Activated CD4-positive, alpha-beta T cell treated with anti-CD3 and anti-CD28 coated beads for 1 hour (primary cell): ENCODE data around the gene TMEM52B.
"Not testable (repeated sequence)": the region's sequence is repeated elsewhere in the genome, so short reads cannot be mapped to it uniquely, and the experiment has no call there.

Experiments
- DNase-seq: peaks from one replicate; pipeline ENCODE4 v3.0.0-alpha.2; 2020

Gene TMEM52B

DNA sequence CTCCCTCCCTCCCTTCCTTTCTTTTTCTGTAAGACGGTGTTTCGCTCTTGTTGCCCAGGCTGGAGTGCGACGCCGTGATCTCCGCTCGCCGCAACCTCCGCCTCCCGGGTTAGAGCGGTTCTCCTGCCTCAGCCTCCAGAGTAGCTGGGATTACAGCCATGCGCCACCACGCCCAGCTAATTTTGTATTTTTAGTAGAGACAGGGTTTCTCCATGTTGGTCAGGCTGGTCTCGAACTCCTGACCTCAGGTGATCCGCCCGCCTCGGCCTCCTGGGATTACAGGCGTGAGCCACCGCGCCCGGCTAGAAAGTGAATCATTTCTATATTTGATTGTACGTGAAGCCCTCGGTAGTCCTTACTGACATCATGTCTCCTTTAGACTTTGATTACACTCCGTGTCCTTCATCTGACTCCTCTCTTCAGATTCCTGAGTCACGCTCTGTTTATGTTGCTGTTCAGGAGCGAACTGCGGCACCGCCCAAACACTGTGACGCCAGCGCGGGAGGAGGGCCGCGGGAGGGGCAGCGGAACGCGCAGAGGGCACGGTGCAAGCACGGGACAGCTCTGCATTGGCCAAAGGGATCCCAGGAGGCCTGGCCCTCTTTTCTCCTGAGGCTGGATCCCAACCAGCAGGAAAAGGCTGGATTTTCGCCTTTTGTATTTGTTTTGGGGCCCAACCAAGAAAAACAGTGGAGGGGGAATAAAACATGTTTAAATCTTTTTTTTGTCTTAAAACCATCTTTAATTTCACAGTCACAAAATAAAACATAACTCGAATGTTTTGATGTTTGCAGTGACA, 33.3 kb downstream of the TMEM52B start:
- DNase-seq = peak; percentile 74

DNA sequence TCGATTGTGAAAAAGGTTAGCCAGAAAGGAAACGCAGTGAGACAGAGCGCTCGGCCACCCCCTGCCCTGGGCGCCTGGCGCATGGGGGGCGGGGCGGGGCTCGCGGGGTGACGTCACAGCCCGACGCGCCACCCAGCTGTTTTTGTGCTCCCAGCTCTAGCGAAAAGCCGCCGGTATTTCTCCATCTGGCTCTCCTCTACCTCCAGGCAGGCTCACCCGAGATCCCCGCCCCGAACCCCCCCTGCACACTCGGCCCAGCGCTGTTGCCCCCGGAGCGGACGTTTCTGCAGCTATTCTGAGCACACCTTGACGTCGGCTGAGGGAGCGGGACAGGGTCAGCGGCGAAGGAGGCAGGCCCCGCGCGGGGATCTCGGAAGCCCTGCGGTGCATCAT, 33.9 kb downstream of the TMEM52B start, which contains the start of gene GABARAPL1:
GABARAPL1 (plus strand) TSS at position 139 of the 393 bp plus-strand sequence; CDS start at position 392, 253 bp downstream.
- peak; percentile 64 for DNase-seq

DNA sequence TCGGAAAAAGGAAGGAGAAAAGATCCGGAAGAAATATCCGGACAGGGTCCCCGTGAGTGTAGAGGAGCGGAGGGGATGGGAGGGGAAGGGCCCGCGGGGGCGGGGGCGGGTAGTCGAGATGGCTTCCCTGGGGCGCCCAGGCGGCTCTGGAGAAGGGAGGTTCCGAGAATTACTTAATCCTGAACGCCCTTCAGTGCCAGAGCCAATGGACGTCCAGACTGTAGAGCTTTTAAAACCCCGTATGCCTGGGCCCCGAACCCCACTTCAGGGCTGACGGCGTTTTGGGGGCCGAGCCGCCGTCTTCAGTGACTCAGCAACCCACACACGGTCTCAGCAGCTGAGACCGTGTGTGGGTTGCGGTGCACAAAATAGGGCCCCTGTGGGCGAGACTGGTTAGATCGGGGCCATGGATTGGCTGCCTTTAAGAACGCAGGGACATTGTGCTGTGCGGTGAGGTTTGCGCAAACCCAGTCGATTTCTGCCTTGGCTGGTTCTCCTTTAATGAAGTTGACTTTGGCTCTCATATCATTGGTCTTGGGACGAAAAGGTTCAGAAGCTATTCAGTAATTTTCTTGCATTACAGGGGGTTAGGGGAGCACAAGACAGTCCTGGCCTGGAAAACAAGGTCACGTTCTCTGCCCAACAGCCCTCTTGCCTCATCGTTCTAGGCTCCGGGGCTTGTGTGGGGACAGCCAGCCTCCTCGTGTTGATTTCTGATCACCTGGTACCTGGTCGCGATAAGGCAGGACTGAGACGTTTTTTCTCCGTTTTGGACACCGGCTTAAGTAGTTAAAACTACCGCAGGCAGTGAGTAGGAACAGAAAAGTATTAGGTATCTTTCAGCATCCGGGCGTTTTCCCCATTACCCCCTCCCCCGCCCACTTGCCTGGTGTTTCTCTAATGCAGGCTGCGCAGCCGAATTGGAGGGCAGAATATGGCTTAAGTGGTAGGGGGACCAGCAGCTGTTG, 34.6 kb downstream of the TMEM52B start:
- DNase-seq = peak; percentile 58

DNA sequence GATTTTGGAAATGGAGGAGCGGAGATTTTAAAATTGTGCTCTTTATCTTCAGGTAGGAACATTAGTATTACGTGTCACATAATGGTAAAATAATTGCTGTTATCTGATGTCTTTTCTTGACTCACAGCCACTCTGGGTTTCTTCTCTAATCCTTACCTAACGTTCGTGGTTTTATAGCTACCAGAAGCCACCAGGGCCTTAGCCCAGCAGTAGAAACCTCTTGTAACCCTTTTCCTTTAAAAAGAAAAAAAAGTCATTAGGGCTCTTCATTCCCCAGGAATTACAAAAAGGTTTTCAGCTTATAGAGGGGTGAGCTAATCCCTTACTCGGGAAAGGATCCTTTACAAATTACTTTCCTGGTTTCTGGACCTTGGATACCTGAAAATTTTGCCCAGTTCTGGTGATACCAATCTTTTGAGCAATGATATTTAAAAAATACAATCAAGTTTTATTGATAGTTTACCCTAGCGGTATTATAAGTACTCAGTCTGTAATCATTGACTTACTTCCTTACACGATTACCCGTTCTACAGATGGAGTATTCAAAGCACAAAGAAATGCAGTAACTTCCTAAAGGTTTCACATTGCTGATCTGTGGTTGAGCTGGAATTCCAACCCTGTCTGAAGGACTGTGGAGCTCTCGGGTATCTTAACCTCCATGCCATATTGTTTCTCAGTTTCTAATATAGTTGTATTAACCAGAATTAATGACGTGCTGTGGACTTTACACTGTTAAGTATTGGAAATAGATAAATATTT, 35.5 kb downstream of the TMEM52B start:
- DNase-seq = no peak

DNA sequence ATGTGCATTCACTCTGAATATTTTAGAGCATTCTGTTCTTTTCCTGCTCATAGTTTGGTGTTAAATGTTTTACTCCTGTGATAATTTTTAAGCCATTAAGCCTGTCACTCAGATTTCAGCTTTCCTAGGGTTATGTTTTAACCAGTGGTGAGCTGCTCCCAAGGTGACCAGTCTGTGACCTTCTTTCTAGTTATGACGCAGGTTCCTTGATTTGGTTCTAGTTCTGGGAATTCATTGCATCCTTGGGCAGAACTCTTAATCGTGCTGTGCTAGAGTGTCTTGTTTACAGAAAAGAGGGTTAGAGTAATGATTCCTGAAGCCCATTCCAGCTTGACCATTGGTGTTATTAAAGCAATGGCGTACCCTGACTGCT, 36.0 kb downstream of the TMEM52B start:
- no peak for DNase-seq

DNA sequence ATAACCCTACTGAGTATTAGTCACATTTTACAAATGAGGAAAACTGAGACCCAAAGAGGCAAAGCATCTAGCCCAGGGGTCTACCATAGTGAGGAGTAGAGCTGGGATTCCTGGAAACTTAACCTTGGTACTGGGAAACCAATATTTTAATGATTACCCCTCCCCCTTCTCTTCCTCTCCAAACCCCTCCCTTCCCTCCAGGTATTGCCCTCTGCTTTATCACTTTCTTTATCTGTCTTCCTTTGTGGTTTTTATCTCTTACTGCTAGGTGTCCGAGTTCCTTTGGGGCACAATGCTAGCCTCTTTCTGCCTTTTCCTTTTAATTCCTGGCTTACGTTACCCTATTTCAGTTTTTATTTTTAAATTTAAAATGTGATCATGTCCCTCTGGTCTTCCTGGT, 36.6 kb downstream of the TMEM52B start:
- DNase-seq = no peak

DNA sequence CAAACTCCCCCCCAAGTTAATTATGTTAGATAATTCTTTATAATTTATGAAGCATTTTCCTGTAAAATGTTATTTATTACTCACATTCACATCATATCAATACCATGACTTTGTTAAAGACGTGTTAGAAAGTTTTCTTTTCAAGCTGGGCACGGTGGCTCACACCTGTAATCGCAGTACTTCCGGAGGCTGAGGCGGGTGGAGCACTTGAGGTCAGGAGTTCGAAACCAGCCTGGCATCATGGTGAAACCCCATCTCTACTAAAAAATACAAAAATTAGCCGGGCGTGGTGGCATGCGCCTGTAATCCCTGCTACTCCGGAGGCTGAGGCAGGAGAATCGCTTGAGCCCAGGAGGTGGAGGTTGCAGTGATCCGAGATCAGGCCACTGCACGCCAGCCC, 37.1 kb downstream of the TMEM52B start:
- DNase-seq = not testable (repeated sequence)

DNA sequence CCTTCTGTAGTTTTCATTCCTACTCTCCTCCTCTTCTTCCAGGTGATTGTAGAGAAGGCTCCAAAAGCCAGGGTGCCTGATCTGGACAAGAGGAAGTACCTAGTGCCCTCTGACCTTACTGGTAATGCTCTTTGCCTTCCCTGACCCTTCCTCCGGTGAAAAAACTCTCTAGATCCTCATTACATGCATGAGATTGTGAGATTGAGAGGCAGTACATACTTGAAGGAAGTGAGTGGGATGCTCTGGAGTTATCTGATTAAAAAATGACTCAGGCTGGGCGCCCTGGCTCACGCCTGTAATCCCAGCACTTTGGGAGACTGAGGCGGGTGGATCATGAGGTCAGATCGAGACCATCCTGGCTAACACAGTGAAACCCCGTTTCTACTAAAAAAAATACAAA, 39.2 kb downstream of the TMEM52B start:
- DNase-seq = no peak

DNA sequence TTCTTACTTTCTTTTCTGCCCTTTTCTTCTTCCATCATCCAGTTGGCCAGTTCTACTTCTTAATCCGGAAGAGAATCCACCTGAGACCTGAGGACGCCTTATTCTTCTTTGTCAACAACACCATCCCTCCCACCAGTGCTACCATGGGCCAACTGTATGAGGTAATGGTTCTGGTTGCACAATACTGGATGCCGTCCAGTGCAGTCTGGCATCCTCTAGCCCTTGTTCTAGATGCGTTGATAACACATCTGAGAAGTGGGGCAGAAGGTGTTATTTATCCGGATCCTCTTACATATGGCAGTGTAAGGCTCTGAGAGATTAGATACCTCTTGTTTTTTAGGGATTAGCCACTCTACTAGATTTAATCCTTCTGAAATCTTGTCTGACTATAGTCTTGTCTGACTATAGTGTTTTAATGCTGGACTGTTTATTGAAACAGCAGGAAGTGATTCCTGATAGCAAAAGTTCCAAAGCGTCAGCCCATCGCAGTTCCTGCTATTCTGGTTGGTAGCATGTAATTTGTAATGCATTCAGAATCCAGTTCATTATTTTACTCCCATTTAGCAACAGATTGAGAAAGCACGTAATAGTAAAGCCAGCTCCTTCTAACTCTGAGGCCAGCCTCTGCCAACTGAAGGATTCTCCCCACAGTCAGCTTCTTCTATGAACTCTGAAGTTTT, 41.7 kb downstream of the TMEM52B start:
- DNase-seq = no peak

DNA sequence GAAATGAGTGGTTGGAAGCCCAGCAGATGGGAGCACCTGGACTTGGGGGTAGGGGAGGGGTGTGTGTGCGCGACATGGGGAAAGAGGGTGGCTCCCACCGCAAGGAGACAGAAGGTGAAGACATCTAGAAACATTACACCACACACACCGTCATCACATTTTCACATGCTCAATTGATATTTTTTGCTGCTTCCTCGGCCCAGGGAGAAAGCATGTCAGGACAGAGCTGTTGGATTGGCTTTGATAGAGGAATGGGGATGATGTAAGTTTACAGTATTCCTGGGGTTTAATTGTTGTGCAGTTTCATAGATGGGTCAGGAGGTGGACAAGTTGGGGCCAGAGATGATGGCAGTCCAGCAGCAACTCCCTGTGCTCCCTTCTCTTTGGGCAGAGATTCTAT, 43.0 kb downstream of the TMEM52B start:
- no peak for DNase-seq

DNA sequence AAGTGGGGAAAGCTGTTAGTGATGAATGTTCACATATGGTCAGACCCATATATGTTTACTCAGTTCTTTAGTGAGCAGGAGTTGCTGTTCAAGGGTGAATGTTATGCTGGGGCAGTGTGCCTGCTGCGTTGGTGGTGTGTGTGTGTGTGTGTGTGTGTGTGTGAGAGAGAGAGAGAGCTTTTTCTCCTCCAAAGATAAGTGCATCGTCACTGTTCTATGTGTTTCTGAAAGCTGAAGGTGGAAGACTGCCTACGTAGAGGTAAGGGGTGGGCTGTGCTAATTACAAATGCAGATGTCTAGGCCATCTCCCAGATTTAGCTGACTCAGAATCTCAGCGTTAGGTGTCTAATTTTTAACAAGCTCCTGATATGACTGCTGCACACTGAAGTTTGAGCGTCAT, 44.4 kb downstream of the TMEM52B start:
- no peak for DNase-seq

DNA sequence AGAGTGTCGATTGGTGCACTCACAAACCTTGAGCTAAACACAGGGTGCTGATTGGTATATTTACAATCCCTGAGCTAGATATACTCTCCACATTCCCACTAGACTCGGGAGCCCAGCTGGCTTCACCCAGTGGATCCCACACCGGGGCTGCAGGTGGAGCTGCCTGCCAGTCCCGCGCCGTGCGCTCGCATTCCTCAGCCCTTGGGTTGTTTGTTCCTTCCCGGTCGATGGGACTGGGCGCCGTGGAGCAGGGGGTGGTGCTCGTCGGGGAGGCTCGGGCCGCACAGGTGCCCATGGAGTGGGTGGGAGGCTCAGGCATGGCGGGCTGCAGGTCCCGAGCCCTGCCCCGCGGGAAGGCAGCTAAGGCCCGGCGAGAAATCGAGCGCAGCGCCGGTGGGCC, 46.6 kb downstream of the TMEM52B start:
- DNase-seq = not testable (repeated sequence)

DNA sequence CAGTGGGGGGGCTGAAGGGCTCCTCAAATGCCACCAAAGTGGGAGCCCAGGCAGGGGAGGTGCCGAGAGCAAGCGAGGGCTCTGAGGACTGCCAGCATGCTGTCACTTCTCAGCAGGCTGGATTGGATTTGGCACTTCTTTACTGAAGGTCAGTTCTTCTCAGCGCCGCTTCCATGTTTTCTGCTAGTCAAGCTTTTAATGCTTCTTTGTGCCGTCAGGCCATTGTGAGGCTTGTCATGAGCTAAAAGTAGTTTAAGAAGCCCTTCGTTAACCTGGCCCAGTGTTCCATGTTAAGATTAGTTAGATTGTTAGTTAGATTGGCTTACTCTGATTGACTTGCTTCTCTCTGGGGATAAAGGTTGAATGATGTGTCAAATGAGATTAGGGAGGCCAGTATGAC, 47.3 kb downstream of the TMEM52B start:
- DNase-seq = no peak

DNA sequence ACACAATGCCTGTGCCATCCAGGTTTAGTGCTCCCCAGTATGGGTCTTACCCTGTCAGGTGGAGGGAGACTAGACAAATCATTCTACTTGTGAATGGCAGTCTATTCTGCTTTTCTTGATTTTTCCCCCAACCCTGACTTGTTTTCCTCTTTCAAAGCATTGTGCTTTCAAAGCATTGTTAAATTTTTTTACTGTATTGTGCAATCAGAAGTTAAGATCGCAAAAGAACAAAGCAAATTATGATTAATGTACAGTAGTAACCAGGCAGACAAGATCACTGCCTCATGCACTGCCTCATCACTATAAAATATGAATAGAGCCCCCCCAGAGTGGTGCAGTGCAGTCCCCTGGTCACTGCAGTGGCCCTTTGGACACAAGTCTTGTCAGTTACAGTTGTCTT, 47.9 kb downstream of the TMEM52B start:
- no peak for DNase-seq

DNA sequence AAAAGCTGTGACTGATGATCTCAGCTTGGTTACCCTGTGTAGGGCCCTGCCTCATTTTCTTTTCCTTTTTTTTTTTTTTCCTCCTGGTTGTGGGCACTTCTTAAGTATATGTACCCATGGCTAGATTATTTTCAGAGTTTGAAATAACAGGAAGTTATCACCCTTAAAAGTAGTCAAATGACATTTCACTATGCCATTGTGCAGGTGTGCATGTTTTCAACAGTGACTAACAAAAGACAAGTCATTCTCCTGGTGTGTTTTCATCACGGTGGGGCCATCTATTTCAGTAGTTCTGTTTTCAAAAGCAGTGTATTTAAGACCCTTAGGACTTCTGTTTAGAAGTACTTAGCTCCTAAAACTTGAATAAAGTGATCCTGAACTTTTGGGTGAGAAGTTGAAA, 48.8 kb downstream of the TMEM52B start:
- no peak for DNase-seq

DNA sequence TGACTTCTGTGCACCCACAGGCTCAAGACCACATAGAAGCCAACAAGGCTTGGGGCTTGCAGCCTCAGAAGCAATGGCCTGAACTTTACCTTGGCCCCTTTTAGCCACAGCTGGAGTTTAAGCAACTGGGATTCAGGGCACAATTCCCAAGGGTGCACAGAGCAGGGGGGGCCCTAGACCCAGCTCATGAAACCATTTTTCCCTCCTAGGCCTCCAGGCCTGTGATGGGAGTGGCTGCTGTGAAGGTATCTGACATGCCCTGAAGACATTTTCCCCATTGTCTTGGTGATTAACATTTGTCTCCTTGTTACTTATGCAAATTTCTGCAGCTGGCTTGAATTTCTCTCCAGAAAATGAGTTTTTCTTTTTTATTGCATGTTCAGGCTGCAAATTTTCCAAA, 55.7 kb downstream of the TMEM52B start:
- no peak for DNase-seq

DNA sequence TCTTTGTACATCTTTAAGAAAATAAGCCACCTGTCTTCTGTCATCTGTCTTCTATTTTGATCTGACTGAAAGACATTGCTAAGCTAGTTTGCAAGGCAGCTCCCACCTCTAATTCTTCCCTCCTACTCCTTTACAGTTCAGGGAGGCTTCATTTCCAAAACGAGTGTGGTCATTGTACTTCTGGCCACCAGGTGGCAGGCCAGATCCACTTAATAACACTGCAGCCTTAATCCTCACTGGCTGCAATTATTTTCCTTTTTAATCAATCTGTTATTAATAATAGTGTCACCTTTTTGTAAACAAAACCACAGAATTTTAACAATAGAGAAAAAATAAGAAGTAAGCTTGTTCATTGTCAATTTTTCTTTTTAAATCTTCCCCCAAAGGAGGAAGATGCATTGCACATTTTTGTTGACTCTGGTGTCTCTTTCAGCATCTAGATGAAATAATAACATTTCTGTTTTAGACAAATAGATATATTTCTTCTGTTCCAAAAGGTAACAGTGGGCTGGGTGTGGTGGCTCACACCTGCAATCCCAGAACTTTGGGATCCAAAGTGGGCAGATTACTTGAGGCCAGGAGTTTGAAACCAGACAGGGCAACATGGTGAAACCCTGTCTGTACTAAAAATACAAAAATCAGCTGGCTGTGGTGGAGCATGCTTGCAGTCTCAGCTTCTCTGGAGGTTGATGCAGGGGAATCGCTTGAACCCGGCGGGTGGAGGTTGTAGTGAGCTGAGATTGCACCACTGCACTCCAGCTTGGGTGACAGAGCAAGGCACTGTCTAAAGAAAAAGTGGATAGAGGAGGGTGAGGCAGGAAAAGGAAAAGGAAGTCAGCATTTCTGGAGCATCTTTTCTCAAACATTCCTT, 57.2 kb downstream of the TMEM52B start:
- peak; percentile 34 for DNase-seq

DNA sequence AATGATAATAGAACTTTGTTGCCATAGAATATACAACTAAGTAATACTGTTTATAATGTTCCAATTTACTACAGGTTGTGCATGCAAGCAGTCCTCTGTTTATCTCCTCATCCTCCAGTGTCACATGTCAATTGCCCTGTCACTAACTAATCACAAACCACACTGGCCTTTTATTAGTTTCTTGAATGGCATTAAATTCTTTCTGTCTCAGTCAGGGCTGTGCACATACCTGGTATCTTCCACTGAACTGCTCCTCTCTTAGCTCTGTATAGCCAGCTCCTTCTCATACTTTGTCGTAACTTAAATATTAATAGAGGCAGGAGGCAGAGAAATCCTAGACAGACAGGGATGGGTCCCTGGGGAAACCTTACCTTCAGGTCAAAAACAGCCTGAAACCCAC, 57.9 kb downstream of the TMEM52B start:
- DNase-seq = no peak

DNA sequence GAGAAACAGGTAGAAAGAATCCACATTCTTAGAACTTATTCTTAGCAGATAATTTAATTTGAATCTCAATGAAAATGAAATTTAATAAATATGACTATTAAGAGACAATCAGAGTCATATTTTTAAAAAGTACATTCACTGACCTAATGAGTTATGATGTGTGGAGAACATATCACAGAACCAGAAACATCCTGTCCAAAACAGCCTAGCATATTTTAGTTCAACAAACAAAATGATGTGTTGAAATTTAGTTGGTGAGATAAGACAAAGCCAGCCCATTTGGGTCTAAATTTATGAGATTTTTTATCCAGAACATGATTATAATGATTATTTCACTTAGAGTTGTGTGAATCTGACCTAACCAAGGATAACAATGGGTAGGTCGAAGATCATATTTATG, 59.7 kb downstream of the TMEM52B start:
- no peak for DNase-seq

DNA sequence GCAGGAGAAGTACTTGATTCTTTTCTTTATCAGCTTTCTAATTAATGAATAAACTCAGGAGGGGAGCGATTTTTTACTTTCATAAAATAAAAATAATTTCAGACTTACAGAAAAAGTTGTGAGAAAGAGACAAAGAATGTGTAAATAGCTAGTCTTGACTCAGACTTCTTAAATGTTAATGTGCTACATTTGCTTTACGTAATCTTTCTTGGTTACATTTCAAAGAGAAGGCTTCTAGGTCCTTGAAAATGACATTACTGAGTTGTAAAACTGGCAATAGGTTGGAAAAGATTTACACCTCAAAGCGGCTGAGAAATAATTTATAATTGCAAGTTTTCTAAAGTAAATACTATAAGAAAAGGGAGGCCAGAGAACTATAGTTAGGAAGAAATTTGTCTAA, 62.5 kb downstream of the TMEM52B start:
- no peak for DNase-seq
